Omental fat pad (tissue), 4 donors: Measurements from ENCODE around the gene RTN4R. TPM values are rescaled to one million over a fixed set of nuclear protein-coding genes. Genes with fewer than 3 reads are reported as not detected.

ENCODE experiments used
- ATAC-seq: fragments of 150-250 bp; one replicate; pipeline ENCODE4 v1.9.1; 2016; ENCODE audit warnings: mild to moderate bottlenecking, moderate library complexity; ENCODE audit not compliant: low FRiP score
- DNase-seq: peaks from one replicate; pipeline ENCODE4 v3.0.0-alpha.2; 2019; ENCODE audit warnings: low spot score
- CTCF ChIP-seq, 3 donors: fragments of 450-650 bp; IDR thresholded peaks; one replicate each; pipeline ENCODE4 v1.5.1; 2016 to 2017; ENCODE audit warnings: antibody characterized with exemption in 3 of 3, mild to moderate bottlenecking in 3 of 3, moderate library complexity in 2 of 3
- total RNA-seq, 4 donors: library from RNA; depleted of rRNA; stranded (reverse); fragments of >200 nt; gene quantifications; one replicate each; pipeline ENCODE4 v1.1.0, GENCODE V29; 2016

RTN4R gene
- total RNA-seq, 4 donors from 2014 or later = 0.25 to 2.3 (median 1.3) TPM

GRCh38 chr22:20235389-20235991 is 32.6 kb downstream of the RTN4R start:
- DNase-seq (no peak), ATAC-seq (no peak)
- TF ChIP-seq CTCF (IDR thresholded peaks at IDR 0.05) = no peak

GRCh38 chr22:20234760-20235388 is 33.2 kb downstream of the RTN4R start:
- ATAC-seq (no peak), DNase-seq (no peak)
- no peak for TF ChIP-seq CTCF (IDR thresholded peaks at IDR 0.05)

GRCh38 chr22:20234314-20234682 is 33.8 kb downstream of the RTN4R start:
- DNase-seq (no peak), ATAC-seq (no peak)
- TF ChIP-seq CTCF (IDR thresholded peaks at IDR 0.05) = no peak

- ATAC-seq (no peak), DNase-seq (no peak)
- TF ChIP-seq CTCF (IDR thresholded peaks at IDR 0.05) = no peak
Measured at GRCh38 chr22:20233351-20234313, 34.5 kb downstream of the RTN4R start.

GRCh38 chr22:20232781-20233180 is 35.3 kb downstream of the RTN4R start:
- TF ChIP-seq CTCF (IDR thresholded peaks at IDR 0.05) = no peak
- ATAC-seq (no peak), DNase-seq (no peak)

- ATAC-seq (no peak), DNase-seq (no peak)
- no peak for TF ChIP-seq CTCF (IDR thresholded peaks at IDR 0.05)
Measured at GRCh38 chr22:20232237-20232598, 35.9 kb downstream of the RTN4R start.
